ENCODE results near the gene RBMY1J.
"Not testable (repeated sequence)": the region's sequence is repeated elsewhere in the genome, so short reads cannot be mapped to it uniquely, and the experiment has no call there.

GRCh38 chrY:22455522-22455921 is 52.3 kb downstream of the RBMY1J start:
- TF ChIP-seq CTCF (IDR thresholded peaks at IDR 0.05; ENCODE audit: low read depth, low read length); EZH2phosphoT487 (IDR thresholded peaks at IDR 0.05; ENCODE audit: low read depth): not testable (repeated sequence)
